ENCODE results near the gene DNAJC13.

Gene DNAJC13

GRCh38 chr3:132405188-132405587 lies 12.1 kb upstream of the DNAJC13 start:
- no peak for DNase-seq (ENCODE audit: low read depth in 2 of 2)

- DNase-seq (ENCODE audit: low read depth in 2 of 2), result no peak
Observed at GRCh38 chr3:132405609-132406299, 11.5 kb upstream of the DNAJC13 start.

GRCh38 chr3:132406587-132406986 lies 10.7 kb upstream of the DNAJC13 start:
- DNase-seq (ENCODE audit: low read depth in 2 of 2), result no peak

GRCh38 chr3:132407025-132407424 lies 10.3 kb upstream of the DNAJC13 start:
- no peak for DNase-seq (ENCODE audit: low read depth in 2 of 2)

- no peak for DNase-seq (ENCODE audit: low read depth in 2 of 2)
Observed at GRCh38 chr3:132414841-132415240, 2.5 kb upstream of the DNAJC13 start.

GRCh38 chr3:132416161-132416560 lies 1.1 kb upstream of the DNAJC13 start:
- no peak for DNase-seq (ENCODE audit: low read depth in 2 of 2)

GRCh38 chr3:132417695-132418411 lies 551 bp downstream of the DNAJC13 start:
- DNase-seq (ENCODE audit: low read depth in 2 of 2), result no peak

- no peak for DNase-seq (ENCODE audit: low read depth in 2 of 2)
Observed at GRCh38 chr3:132418916-132419315, 1.6 kb downstream of the DNAJC13 start.

- DNase-seq (ENCODE audit: low read depth in 2 of 2), result no peak
Observed at GRCh38 chr3:132421832-132422231, 4.5 kb downstream of the DNAJC13 start.

- no peak for DNase-seq (ENCODE audit: low read depth in 2 of 2)
Observed at GRCh38 chr3:132422531-132422930, 5.2 kb downstream of the DNAJC13 start.

GRCh38 chr3:132432639-132433038 lies 15.3 kb downstream of the DNAJC13 start:
- DNase-seq (ENCODE audit: low read depth in 2 of 2), result no peak

GRCh38 chr3:132433121-132433520 lies 15.8 kb downstream of the DNAJC13 start:
- DNase-seq (ENCODE audit: low read depth in 2 of 2), result no peak

GRCh38 chr3:132435224-132435910 lies 18.1 kb downstream of the DNAJC13 start:
- DNase-seq (ENCODE audit: low read depth in 2 of 2), result no peak

GRCh38 chr3:132435911-132436425 lies 18.7 kb downstream of the DNAJC13 start:
- DNase-seq (ENCODE audit: low read depth in 2 of 2), result no peak

GRCh38 chr3:132443421-132443820 lies 26.1 kb downstream of the DNAJC13 start:
- no peak for DNase-seq (ENCODE audit: low read depth in 2 of 2)

- DNase-seq (ENCODE audit: low read depth in 2 of 2), result no peak
Observed at GRCh38 chr3:132444383-132444782, 27.1 kb downstream of the DNAJC13 start.

GRCh38 chr3:132445817-132446216 lies 28.5 kb downstream of the DNAJC13 start:
- DNase-seq (ENCODE audit: low read depth in 2 of 2), result no peak

- DNase-seq (ENCODE audit: low read depth in 2 of 2), result no peak
Observed at GRCh38 chr3:132448216-132448961, 31.1 kb downstream of the DNAJC13 start.

- no peak for DNase-seq (ENCODE audit: low read depth in 2 of 2)
Observed at GRCh38 chr3:132456136-132456535, 38.8 kb downstream of the DNAJC13 start.

GRCh38 chr3:132456571-132456970 lies 39.3 kb downstream of the DNAJC13 start:
- DNase-seq (ENCODE audit: low read depth in 2 of 2), result no peak

- DNase-seq (ENCODE audit: low read depth in 2 of 2), result no peak
Observed at GRCh38 chr3:132457286-132457685, 40.0 kb downstream of the DNAJC13 start.

GRCh38 chr3:132459551-132459950 lies 42.2 kb downstream of the DNAJC13 start:
- no peak for DNase-seq (ENCODE audit: low read depth in 2 of 2)
